Loucy (cell line): Measurements from ENCODE around the gene CDKN2B-AS1.

Experiments
- H2AFZ ChIP-seq: fragments of 200-600 bp; sonication (generic); 2 replicates; pipeline ENCODE4 v1.6.0; 2016; ENCODE audit warnings: antibody characterized with exemption, mild to moderate bottlenecking, low read length, moderate library complexity
- H3F3A ChIP-seq: fragments of 200-600 bp; 2 replicates; pipeline ENCODE4 v1.6.0; 2016; ENCODE audit warnings: antibody characterized with exemption, low read depth, mild to moderate bottlenecking
- H3K27me3 ChIP-seq: fragments of 200-600 bp; sonication (generic); 2 replicates; pipeline ENCODE4 v1.6.1; 2014; ENCODE audit warnings: low read length, mild to moderate bottlenecking; ENCODE audit not compliant: insufficient read depth, poor library complexity, severe bottlenecking
- H3K36me3 ChIP-seq: fragments of 200-600 bp; sonication (generic); 2 replicates; pipeline ENCODE4 v1.6.1; 2016; ENCODE audit warnings: low read length; ENCODE audit not compliant: insufficient read depth
- H3K4me1 ChIP-seq: fragments of 200-600 bp; sonication (generic); 2 replicates; pipeline ENCODE4 v1.5.1; 2014; ENCODE audit warnings: low read length, mild to moderate bottlenecking; ENCODE audit not compliant: insufficient read depth, poor library complexity, severe bottlenecking
- H3K4me2 ChIP-seq: fragments of 200-600 bp; sonication (generic); 2 replicates; pipeline ENCODE4 v1.6.0; 2014; ENCODE audit warnings: antibody characterized with exemption, low read length, low read depth, mild to moderate bottlenecking; ENCODE audit not compliant: poor library complexity, severe bottlenecking
- H3K4me3 ChIP-seq: fragments of 200-600 bp; sonication (generic); 2 replicates; pipeline ENCODE4 v1.5.1; 2014; ENCODE audit warnings: low read length, mild to moderate bottlenecking, mixed read lengths; ENCODE audit not compliant: poor library complexity, severe bottlenecking
- H3K79me2 ChIP-seq: fragments of 200-600 bp; sonication (generic); 2 replicates; pipeline ENCODE4 v1.6.1; 2014; ENCODE audit warnings: low read length; ENCODE audit not compliant: insufficient read depth
- H3K9ac ChIP-seq: fragments of 200-600 bp; sonication (generic); 2 replicates; pipeline ENCODE4 v1.6.0; 2014; ENCODE audit warnings: mild to moderate bottlenecking, low read depth, low read length, moderate library complexity; ENCODE audit not compliant: poor library complexity, severe bottlenecking
- H3K9me2 ChIP-seq: fragments of 200-600 bp; sonication (generic); replicated peaks from 2 replicates; pipeline ENCODE4 v1.6.1; 2016; ENCODE audit warnings: low read depth, low read length, mixed read lengths
- H3K9me3 ChIP-seq: fragments of 200-600 bp; sonication (generic); 2 replicates; pipeline ENCODE4 v1.6.1; 2014; ENCODE audit warnings: mild to moderate bottlenecking, antibody characterized with exemption, low read length, low read depth; ENCODE audit not compliant: insufficient read depth
- H4K20me1 ChIP-seq: fragments of 200-600 bp; sonication (generic); 2 replicates; pipeline ENCODE4 v1.6.0; 2014; ENCODE audit warnings: antibody characterized with exemption, low read length, mild to moderate bottlenecking; ENCODE audit not compliant: insufficient read depth, poor library complexity, severe bottlenecking
- CTCF ChIP-seq: fragments of 200-600 bp; sonication (generic); conservative IDR thresholded peaks from 2 replicates; pipeline ENCODE4 v1.5.1; 2014; ENCODE audit warnings: mild to moderate bottlenecking, antibody characterized with exemption, low read length
- EZH2phosphoT487 ChIP-seq: fragments of 200-600 bp; IDR thresholded peaks from 2 replicates; pipeline ENCODE4 v1.6.1; 2018; ENCODE audit warnings: antibody characterized with exemption, mild to moderate bottlenecking, moderate library complexity, borderline replicate concordance

The CDKN2B-AS1 gene

GRCh38 chr9:21995006-21995665, 545 bp downstream of the CDKN2B-AS1 start:
- no peaks in the 10 kb centered on the region for H3K36me3 ChIP-seq
- H3K9me2 ChIP-seq, result no peaks in the 10 kb centered on the region
- peaks cover 29% of the 10 kb centered on the region for H4K20me1 ChIP-seq
- peak overlapping the region; percentile 99 for H3K4me3 ChIP-seq
- H3F3A ChIP-seq, result no peaks in the 10 kb centered on the region
- peaks cover 25% of the 10 kb centered on the region for H3K4me1 ChIP-seq
- peak overlapping the region; percentile 68 for H2AFZ ChIP-seq
- peaks cover 78% of the 10 kb centered on the region for H3K79me2 ChIP-seq
- TF ChIP-seq CTCF, result no peak
- no peak for TF ChIP-seq EZH2phosphoT487
- no peaks in the 10 kb centered on the region for H3K9me3 ChIP-seq
- H3K9ac ChIP-seq, result peak overlapping the region; percentile 93
- H3K27me3 ChIP-seq, result no peaks in the 10 kb centered on the region
- H3K4me2 ChIP-seq, result peak overlapping the region; percentile 84

- H3K9me3 ChIP-seq, result no peaks in the 10 kb centered on the region
- TF ChIP-seq CTCF (0 out of 2 replicates have a peak, but pooled peaks have one; percentile 12), EZH2phosphoT487 (no peak)
- peak overlapping the region; percentile 68 for H2AFZ ChIP-seq
- H3K27me3 ChIP-seq, result no peaks in the 10 kb centered on the region
- H4K20me1 ChIP-seq, result peaks cover 32% of the 10 kb centered on the region
- H3K4me1 ChIP-seq, result peaks cover 23% of the 10 kb centered on the region
- peak overlapping the region; percentile 93 for H3K9ac ChIP-seq
- H3K9me2 ChIP-seq, result no peaks in the 10 kb centered on the region
- H3K79me2 ChIP-seq, result peaks cover 75% of the 10 kb centered on the region
- peak overlapping the region; percentile 84 for H3K4me2 ChIP-seq
- H3K4me3 ChIP-seq, result peak overlapping the region; percentile 99
- no peaks in the 10 kb centered on the region for H3F3A ChIP-seq
- no peaks in the 10 kb centered on the region for H3K36me3 ChIP-seq
Observed at GRCh38 chr9:21995666-21996398, 1.2 kb downstream of the CDKN2B-AS1 start.

- Histone ChIP-seq H2AFZ (peak overlapping the region; percentile 68), H3K4me1 (peaks cover 25% of the 10 kb centered on the region), H4K20me1 (peaks cover 32% of the 10 kb centered on the region), H3K4me2 (peak overlapping the region; percentile 84), H3K4me3 (peak overlapping the region; percentile 99), H3K9ac (peak overlapping the region; percentile 93), H3K79me2 (peaks cover 75% of the 10 kb centered on the region), H3F3A (no peaks in the 10 kb centered on the region), H3K9me3 (no peaks in the 10 kb centered on the region), H3K27me3 (no peaks in the 10 kb centered on the region), H3K36me3 (no peaks in the 10 kb centered on the region), H3K9me2 (no peaks in the 10 kb centered on the region)
- TF ChIP-seq CTCF (no peak), EZH2phosphoT487 (no peak)
Observed at GRCh38 chr9:21996438-21996837, 1.8 kb downstream of the CDKN2B-AS1 start.
